Osteocyte (in vitro differentiated cells): ENCODE results near the gene ANKAR. TPM values are rescaled to one million over a fixed set of nuclear protein-coding genes. Genes with fewer than 3 reads are reported as not detected.

ENCODE experiments used
- DNase-seq: peaks from one replicate; pipeline ENCODE4 v3.0.0; 2021; ENCODE audit warnings: mixed read lengths; ENCODE audit not compliant: unreplicated experiment; ENCODE audit errors: extremely low spot score
- H3K27ac Mint-ChIP-seq: one replicate; pipeline ENCODE4 v1.8.0; 2021; ENCODE audit warnings: mild to moderate bottlenecking, mixed read lengths; ENCODE audit not compliant: unreplicated experiment
- H3K27me3 Mint-ChIP-seq: one replicate; pipeline ENCODE4 v1.8.0; 2021; ENCODE audit warnings: mixed read lengths; ENCODE audit not compliant: unreplicated experiment
- H3K36me3 Mint-ChIP-seq: one replicate; pipeline ENCODE4 v1.8.0; 2021; ENCODE audit warnings: mixed read lengths; ENCODE audit not compliant: unreplicated experiment
- H3K4me1 Mint-ChIP-seq: one replicate; pipeline ENCODE4 v1.8.0; 2021; ENCODE audit warnings: mixed read lengths; ENCODE audit not compliant: unreplicated experiment
- H3K4me3 Mint-ChIP-seq: one replicate; pipeline ENCODE4 v1.8.0; 2021; ENCODE audit warnings: mild to moderate bottlenecking, moderate library complexity, mixed read lengths; ENCODE audit not compliant: unreplicated experiment
- H3K9me3 Mint-ChIP-seq: one replicate; pipeline ENCODE4 v1.8.0; 2021; ENCODE audit warnings: mixed read lengths; ENCODE audit not compliant: unreplicated experiment
- long read RNA-seq: library from polyadenylated mRNA; unstranded; transcript quantifications from one replicate; pipeline ENCODE4 v2.0.0, GENCODE V29; 2021
- total RNA-seq: library from RNA; stranded (reverse); gene quantifications from 2 replicates; pipeline ENCODE4 v1.2.1, GENCODE V29; 2021
- TF ChIP-seq, protein P1 (sequence below): fragments of 200-600 bp; sonication (generic); IDR thresholded peaks from 2 replicates; pipeline ENCODE4 v1.5.0; 2021; ENCODE audit warnings: antibody characterized with exemption, mild to moderate bottlenecking, moderate library complexity

Gene ANKAR, protein sequence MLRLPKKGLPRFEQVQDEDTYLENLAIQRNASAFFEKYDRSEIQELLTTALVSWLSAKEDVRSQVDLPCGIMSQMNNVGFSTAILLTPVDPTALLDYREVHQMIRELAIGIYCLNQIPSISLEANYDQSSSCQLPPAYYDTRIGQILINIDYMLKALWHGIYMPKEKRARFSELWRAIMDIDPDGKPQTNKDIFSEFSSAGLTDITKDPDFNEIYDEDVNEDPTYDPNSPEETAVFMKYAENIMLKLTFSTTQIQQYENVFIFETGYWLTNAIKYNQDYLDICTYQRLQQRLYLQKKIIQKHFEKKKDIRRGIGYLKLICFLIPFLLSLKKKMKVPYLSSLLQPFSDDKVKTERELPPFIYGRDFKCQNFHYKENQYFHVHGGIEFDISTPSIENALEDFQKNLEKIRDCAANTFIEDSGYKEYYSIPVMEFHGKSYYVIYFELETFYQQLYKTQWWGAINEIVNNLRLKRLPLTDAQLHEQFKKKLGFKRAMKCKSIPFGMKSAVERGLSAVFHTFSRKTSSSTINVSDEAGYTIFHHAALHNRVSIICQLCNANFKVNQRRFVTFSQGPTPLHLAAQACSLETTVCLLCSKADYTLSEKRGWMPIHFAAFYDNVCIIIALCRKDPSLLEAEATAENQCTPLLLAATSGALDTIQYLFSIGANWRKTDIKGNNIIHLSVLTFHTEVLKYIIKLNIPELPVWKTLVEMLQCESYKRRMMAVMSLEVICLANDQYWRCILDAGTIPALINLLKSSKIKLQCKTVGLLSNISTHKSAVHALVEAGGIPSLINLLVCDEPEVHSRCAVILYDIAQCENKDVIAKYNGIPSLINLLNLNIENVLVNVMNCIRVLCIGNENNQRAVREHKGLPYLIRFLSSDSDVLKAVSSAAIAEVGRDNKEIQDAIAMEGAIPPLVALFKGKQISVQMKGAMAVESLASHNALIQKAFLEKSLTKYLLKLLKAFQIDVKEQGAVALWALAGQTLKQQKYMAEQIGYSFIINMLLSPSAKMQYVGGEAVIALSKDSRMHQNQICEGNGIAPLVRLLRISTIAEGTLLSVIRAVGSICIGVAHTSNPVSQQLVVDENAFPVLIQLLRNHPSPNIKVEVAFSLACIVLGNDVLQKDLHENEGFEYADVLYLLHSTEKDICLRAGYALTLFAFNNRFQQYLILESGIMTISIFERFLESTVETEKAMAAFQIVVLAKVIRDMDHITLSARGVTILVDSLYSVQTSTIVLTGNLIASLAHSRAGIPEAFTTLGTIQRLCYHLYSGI (N-terminal part only)
- total RNA-seq, result 5.7 and 6.0 TPM in 2 replicates
- long read RNA-seq, partial matches to known transcripts, result 1 of 4 reads
- long read RNA-seq, other reads (novel, unspliced or antisense), result 3 of 4 reads

DNA sequence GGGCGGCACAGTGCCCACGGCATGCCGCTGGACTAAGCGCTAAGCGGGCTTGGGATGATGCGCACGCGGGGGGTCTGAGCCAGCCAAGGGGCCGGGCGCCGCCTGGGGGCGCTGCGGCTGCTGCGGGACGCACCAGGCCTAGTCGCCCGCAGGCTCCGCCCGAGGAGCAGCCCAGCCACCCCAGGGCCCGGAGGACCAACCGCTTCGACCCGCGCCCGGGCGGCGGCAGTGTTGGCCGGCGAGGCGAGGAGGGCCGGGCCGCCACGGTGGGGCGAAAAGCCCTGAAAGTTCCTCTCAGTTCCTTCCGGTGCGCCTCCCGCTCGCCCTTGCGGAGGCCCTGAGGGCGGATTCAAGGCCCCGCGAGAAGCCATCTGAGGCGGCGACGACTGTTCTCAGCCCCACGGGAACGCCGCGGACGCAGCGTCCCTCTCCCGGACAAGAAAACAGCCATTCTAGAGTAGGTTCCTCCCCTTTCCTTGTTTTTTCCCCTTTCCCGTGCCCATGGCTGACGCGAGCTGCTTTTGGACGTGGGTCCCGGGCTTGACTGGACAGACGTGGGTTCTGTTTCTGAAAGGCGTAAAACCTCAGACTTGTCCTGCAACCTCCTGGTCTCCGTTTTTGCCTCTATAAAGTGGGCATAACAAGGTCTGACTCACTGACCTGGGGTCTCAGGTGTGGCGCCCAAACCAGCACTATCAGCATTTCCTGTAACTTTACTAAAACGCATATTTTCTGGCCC is at the start of gene ANKAR:
ANKAR (plus strand) TSS at position 297 of the 739 bp plus-strand sequence. CDS start 1,821 bp downstream, outside the sequence.
- DNase-seq, result peak; percentile 95
- H3K9me3 Mint-ChIP-seq, result peaks cover 15% of the 10 kb centered on the region
- H3K27me3 Mint-ChIP-seq, result no peaks in the 10 kb centered on the region
- peak within 1 kb of the TSS; percentile 90 for H3K4me3 Mint-ChIP-seq
- H3K4me1 Mint-ChIP-seq, result peaks cover 23% of the 10 kb centered on the region
- peaks cover 27% of the 10 kb centered on the region for H3K36me3 Mint-ChIP-seq
- TF ChIP-seq, protein P1, sequence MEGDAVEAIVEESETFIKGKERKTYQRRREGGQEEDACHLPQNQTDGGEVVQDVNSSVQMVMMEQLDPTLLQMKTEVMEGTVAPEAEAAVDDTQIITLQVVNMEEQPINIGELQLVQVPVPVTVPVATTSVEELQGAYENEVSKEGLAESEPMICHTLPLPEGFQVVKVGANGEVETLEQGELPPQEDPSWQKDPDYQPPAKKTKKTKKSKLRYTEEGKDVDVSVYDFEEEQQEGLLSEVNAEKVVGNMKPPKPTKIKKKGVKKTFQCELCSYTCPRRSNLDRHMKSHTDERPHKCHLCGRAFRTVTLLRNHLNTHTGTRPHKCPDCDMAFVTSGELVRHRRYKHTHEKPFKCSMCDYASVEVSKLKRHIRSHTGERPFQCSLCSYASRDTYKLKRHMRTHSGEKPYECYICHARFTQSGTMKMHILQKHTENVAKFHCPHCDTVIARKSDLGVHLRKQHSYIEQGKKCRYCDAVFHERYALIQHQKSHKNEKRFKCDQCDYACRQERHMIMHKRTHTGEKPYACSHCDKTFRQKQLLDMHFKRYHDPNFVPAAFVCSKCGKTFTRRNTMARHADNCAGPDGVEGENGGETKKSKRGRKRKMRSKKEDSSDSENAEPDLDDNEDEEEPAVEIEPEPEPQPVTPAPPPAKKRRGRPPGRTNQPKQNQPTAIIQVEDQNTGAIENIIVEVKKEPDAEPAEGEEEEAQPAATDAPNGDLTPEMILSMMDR, result peak; percentile 82
- H3K27ac Mint-ChIP-seq, result peak within 1 kb of the TSS; percentile 97

DNA sequence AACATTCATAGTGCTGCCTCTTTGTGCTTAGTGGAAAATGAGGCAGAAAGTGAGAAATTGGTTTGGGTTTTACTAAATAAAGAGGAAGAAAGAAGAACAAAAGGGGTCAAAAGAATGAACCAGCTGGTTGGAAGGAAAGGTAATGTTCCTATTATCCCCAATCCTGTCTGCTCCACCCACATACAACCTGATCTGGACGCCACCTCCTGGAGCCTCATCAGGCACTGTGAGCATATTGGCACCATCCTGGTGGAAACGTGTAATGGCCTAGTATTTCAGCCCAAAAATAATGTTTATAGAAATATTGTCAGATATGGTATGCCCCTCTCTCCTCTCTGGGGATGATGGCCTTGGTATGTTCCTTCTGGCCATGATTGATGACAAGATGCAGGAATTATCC is 48.8 kb upstream of the ANKAR start:
- no peaks in the 10 kb centered on the region for H3K27me3 Mint-ChIP-seq
- no peaks in the 10 kb centered on the region for H3K36me3 Mint-ChIP-seq
- H3K4me1 Mint-ChIP-seq, result peaks cover 34% of the 10 kb centered on the region
- no peak overlapping the region for H3K27ac Mint-ChIP-seq
- TF ChIP-seq, protein P1, result no peak
- DNase-seq, result no peak
- H3K9me3 Mint-ChIP-seq, result no peaks in the 10 kb centered on the region
- H3K4me3 Mint-ChIP-seq, result no peak overlapping the region

DNA sequence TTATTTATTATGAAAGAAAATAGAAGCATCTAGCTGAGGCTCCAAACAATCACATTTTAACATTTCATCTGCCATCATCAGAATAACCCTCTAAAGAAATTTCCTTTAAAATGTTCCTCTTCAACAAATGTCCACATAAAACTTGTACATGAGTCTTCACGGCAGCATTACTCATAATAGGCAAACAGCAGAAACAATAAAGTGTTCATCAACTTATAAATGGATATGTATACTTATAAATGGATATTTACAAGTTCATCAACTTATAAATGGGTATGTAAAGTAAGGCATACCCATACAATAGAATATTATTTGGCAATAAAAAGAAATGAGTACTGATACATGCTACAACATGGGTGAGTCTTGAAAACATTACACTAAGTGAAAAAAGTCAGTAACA is 46.7 kb upstream of the ANKAR start:
- no peaks in the 10 kb centered on the region for H3K9me3 Mint-ChIP-seq
- no peak for DNase-seq
- no peak overlapping the region for H3K27ac Mint-ChIP-seq
- H3K4me3 Mint-ChIP-seq, result no peak overlapping the region
- no peaks in the 10 kb centered on the region for H3K36me3 Mint-ChIP-seq
- peaks cover 30% of the 10 kb centered on the region for H3K4me1 Mint-ChIP-seq
- H3K27me3 Mint-ChIP-seq, result no peaks in the 10 kb centered on the region
- TF ChIP-seq, protein P1, result no peak

DNA sequence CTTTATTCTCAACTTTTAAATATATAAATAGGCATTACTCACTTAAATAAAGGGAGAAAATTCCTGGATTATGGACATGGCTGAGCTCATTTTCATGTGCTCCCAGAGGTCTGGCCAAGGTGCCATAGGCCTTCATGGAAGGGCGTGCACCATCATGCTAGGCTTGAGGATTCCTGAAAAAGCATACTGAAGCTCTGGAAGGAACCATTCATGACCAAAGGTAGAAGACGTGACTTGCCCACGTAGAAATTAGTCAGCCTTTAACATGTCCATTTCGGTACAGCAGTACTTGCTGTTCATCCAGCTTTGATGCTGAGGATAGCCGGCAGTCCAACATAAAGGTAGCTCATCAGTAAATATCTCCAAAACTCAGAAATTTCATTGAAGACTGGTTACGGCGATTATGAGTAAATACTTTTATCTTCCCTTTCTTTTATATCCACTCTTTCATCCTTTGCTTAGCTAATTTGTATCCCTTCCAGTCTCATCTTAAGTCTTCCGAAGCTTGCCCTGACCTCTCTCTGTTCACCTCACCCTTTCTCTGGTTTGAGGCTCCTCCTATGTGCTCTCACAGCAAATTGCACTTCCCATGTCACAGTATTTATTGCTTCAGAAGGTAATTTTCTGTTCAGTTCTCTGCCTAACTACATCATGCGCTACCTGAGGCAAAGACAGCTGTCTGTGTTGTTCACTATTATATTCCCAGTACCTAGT is 45.5 kb upstream of the ANKAR start:
- TF ChIP-seq, protein P1, result no peak
- Mint-ChIP-seq H3K27me3 (no peaks in the 10 kb centered on the region), H3K4me1 (peaks cover 30% of the 10 kb centered on the region), H3K4me3 (no peak overlapping the region), H3K27ac (peak overlapping the region; percentile 86), H3K36me3 (no peaks in the 10 kb centered on the region), H3K9me3 (no peaks in the 10 kb centered on the region)
- DNase-seq, result no peak
